Measurements from ENCODE around the gene INTU.

The INTU gene

DNA sequence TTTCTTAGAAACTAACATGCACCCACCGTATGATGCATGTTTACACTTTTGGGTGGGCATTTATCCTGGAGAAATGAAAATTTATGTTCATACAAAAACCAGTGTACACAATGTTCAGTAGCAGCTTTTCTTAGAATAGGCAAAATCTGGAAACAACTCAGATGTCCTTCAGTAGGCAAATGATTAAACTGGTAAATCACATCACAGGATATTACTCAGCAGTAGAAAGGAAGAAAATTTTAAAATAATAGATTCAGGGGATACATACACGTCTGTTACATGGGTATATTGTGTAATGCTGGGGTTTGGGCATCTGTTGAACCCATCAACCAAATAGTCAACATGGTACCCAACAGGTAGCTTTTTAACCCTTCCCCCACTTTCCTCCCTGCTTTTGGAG lies 124.1 kb downstream of the INTU start:
- DNase-seq, result no peak

DNA sequence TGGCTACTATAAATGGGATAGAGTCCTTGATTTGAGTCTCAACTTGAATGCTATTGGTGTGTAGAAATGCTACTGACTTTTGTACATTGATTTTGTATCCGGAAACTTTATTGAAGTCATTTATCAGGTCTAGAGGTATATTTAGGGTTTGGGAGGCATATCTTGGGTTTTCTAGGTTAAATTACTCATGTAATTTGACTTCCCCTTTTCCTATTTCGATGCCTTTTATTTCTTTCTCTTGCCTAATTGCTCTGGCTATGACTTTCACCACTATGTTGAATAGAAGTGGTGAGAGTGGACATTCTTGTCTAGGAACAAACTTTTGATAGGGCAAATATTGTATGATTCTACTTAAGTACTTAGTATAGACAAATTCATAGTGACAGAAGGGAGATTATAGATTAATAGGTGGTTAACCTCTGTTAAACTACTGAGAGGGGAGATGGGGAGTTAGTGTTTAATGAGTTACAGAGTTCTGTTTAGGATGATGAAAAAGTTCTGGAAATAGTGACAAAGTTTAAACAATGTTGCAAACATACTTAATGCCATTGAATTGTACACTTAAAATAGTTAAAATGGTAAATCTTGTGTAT lies 126.6 kb downstream of the INTU start:
- DNase-seq, result no peak

DNA sequence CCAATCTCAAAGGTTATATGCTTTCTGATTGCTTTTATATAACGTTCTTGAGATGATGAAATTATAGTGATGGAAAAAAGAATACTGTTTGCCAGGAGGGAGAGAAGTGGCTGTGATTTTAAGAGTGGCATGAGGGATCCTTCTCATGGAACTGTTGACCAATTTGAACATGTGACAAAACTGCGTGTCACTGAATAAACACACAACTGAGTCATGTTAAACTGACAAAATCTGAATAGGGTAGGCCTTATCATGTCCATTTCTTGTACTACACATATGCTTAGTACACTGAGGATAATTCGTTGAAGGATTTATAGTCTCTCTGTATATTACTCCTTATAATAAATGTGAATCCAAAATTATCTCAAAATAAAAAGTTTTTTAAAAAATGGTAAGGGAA lies 127.1 kb downstream of the INTU start:
- DNase-seq, result no peak

DNA sequence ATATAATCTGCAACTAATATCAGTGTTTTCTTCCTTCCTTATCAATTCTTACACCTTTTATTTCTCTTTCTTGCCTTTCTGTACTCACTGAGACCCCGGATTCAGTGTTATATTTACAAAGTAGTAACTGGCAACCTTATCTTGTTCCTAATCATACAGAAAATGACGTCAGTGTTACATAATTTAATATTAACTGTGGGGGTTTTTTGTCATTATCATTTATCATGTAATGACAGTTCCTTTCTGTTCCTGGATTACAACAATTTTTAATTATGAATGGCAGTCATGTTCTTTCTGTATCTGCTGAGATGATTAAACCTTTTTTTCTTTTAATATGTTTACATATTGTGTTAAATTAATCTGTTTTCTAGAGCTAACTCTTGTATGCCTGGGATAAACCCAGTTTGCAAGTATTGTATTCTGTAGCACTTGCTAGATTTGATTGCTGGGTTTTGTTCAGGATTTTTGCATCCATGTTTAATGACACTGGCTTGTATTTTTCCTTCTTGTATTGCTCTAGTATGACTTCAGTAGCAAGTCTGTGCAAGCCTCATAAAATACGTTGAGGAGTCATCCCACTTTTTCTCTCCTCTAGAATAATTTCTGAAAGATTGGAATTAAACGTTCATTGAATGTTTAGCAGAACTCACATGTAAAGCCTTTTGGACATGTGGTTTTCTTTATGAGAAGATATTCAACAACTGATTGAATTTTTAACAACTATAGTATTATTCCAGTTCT lies 138.9 kb downstream of the INTU start:
- no peak for DNase-seq

DNA sequence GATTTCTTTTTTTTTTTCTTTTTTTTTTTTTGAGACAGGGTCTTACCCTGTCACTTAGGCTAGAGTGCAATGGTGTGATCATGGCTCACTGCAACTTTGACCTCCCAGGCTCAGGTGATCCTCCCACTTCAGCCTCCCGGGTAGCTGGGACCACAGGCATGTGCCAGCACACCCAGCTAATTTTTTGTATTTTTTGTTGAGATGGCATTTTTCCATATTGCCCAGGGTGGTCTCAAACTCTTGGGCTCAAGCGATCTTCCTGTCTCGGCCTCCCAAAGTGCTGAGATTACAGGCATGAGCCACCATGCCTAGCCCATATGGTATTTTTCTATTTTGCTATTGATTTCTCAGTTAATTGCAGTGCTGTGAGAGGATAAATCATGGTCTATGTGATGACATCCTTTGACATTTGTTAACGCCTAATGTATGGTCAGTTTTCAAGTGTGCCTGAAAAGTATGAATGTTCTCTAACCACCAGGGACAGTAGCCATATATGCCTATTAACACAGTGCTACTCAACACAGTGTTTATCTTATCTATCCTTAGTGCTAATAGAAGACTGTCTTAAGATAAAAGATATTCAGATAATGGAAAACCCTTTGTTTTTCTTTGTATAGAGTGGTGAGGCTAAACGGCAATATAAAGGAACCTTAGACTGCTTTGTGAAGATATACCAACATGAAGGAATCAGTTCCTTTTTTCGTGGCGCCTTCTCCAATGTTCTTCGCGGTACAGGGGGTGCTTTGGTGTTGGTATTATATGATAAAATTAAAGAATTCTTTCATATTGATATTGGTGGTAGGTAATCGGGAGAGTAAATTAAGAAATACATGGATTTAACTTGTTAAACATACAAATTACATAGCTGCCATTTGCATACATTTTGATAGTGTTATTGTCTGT lies 140.3 kb downstream of the INTU start:
- DNase-seq, result no peak

DNA sequence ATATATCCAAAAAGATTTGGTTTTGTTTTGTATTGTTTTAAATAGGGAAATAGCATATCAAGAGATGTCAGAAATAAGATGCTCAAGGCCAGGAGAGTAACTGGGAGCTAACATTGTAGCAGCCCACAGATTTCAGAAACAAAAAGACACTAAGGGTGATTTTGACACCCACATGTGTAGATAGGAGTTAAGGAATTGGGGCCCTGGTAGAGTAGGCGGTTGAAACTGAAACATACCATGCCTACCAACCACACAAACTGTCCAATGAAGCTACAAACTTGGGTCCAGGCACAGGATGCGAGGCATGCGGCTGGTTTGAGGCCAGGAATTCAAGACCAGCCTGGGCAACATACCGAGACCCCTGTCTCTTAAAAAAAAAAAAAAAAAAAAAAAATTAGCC lies 143.1 kb downstream of the INTU start:
- no peak for DNase-seq

All from midbrain (tissue), 1 donor.